Subcutaneous adipose tissue (tissue), 4 donors: ENCODE data around the gene MDGA2. TPM values are rescaled to one million over a fixed set of nuclear protein-coding genes. Genes with fewer than 3 reads are reported as not detected.

ENCODE experiments used
- total RNA-seq, 4 donors: library from RNA; depleted of rRNA; stranded (reverse); fragments of >200 nt; gene quantifications; one replicate each; pipeline ENCODE4 v1.1.0, GENCODE V29; 2016
- TF ChIP-seq, protein P1 (sequence below): fragments of 450-650 bp; IDR thresholded peaks from one replicate; pipeline ENCODE4 v1.5.1; 2016; ENCODE audit warnings: low read depth, mild to moderate bottlenecking, control low read depth, antibody characterized with exemption, moderate library complexity

MDGA2 gene
- total RNA-seq, 4 donors from 2014 or later: 1.1 TPM; not detected in 3

DNA sequence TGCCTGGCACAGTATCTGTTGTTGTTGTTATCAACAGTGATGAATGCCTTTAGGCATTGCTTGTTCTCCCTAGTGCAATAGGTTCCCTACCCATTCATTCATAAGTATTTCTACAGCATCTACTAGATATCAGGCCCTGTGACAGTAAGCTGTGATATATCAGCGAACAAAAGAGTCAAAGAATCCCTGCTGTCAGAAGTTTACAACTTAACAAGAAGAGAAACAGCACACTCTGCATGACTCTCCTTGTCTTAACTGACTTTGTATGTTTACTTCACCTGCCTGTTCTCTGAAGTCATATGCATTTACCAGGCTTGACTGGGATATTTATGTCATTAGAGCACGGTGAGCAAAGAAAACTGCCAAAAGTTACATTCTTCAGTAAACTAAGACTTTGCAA lies 571.6 kb downstream of the MDGA2 start:
- TF ChIP-seq, protein P1, sequence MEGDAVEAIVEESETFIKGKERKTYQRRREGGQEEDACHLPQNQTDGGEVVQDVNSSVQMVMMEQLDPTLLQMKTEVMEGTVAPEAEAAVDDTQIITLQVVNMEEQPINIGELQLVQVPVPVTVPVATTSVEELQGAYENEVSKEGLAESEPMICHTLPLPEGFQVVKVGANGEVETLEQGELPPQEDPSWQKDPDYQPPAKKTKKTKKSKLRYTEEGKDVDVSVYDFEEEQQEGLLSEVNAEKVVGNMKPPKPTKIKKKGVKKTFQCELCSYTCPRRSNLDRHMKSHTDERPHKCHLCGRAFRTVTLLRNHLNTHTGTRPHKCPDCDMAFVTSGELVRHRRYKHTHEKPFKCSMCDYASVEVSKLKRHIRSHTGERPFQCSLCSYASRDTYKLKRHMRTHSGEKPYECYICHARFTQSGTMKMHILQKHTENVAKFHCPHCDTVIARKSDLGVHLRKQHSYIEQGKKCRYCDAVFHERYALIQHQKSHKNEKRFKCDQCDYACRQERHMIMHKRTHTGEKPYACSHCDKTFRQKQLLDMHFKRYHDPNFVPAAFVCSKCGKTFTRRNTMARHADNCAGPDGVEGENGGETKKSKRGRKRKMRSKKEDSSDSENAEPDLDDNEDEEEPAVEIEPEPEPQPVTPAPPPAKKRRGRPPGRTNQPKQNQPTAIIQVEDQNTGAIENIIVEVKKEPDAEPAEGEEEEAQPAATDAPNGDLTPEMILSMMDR: no peak

DNA sequence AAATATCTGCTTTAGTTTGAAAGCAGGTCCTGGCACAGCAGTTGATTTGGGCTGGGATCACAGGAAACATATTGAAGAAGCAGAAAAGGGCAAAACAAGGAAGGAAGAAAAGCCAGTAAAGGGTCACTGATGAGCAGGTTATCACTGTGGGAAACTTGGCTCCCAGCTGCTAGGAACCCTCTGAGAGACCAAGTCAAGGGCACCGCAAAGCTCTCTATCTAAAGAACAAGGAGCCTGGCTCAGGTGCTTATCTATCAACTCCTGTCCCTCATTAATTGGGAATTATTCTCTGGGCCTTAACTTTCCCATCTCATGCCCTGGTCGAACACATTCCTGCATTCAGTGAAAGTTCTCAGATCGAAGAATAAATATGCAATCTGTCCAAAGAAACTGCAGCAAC lies 572.9 kb downstream of the MDGA2 start:
- TF ChIP-seq, protein P1: no peak

DNA sequence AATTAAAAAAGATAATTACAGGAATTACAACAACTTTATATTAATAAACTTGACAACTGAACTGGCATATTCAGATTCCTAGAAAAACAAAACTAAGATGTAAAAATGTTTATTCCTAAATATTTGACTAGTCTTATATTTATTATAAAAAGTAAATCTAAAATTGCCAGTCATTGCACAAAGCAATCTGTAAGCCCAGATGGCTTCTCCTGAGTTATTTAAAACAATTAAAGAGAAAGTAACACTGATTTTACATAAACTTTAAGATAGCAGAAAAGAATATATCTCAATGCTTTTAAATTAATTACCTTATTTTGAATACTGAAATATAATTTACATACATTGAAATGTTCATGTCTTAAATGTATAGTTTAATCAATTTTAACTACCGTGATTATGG lies 589.7 kb downstream of the MDGA2 start:
- TF ChIP-seq, protein P1: no peak

DNA sequence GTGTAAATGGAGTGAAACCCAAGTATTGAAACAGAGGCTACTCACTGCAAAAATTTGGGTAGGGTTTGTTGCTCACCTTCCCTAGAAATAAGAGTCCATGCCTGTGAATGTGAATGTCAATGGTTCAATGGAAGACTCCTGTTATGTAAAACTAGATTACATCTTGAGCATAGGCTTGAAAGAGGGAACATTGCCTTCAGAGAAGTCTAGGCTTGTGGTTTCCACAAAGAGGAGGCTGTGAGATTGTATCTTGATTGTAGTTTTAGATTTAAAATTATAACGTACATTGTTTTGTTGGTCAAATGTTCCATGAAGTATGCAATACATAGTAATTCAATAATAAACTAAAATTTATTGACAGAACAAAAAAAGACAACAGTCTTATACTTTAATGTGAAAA lies 610.1 kb downstream of the MDGA2 start:
- TF ChIP-seq, protein P1: no peak

DNA sequence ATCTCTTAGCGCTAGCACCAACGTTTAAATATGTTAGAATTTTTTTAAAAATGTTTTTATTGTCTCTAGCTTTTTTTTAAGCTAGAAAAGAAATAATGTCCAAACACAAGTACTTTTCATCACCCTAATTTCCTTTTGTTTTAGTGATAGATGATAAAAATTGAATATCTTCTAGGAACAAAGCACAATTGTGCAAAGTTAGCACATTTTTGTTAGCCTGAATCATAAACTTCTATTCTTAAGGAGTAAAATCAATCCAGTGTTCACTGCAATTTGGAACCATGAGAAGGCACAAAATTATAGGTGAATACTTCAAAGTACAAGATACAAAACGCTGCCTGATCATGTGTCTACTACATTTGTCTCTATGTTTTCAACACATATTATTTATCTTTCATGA lies 615.4 kb downstream of the MDGA2 start:
- TF ChIP-seq, protein P1: no peak

DNA sequence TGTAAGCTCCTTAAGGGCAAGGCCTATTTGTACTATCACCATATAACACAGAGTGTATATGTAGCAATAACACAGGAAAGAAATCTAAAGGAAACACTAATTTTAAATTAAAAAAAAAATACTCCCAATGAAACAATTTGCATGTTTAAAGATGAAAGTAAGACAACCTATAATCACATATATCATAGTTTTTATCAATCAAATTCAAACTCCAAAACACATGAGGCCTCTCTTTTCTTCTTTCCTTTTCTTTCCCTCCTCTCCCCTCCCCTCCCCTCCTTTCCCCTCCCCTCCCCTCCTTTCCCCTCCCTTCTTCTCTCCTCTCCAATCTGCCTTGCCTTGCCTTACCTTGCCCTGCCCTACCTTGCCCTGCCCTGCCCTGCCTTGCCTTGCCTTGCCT lies 618.0 kb downstream of the MDGA2 start:
- TF ChIP-seq, protein P1: no peak

DNA sequence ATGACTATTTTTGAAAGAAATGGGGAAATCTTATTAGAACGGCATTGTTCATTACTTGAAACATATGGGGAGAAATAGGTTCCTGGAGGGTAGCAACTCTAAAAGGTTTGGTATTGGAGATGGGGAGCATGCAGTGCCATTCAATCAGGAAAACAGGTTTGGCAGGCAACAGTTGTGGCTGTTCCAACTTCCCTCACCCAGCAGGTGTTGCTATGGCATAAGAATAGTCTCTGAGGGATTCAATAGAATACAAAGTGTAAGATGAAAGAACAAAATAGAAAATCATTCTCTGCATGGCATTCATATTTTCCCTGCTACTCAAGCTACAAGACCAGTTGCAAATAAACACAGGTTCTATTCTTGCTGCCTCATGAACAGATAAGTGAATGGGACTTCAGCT lies 630.6 kb downstream of the MDGA2 start:
- TF ChIP-seq, protein P1: no peak
